Choroid plexus epithelial cell (primary cell): ENCODE measurements around the gene NUP98.
A peak's percentile ranks its signal among the peaks of the same experiment; 100 is the strongest.

Source experiments
- DNase-seq: peaks from one replicate; pipeline ENCODE4 v3.0.0-alpha.2; 2010; ENCODE audit warnings: low read depth
- H3K4me3 ChIP-seq: 2 replicates; pipeline ENCODE4 v1.5.1; 2011; ENCODE audit warnings: low read depth, mild to moderate bottlenecking, control low read depth, low read length, moderate library complexity
- TF ChIP-seq, protein P1 (sequence below): conservative IDR thresholded peaks from 2 replicates; pipeline ENCODE4 v1.5.1; 2011; ENCODE audit warnings: low read depth, mild to moderate bottlenecking, control low read depth, inconsistent platforms, low read length, moderate library complexity

Gene NUP98

DNA sequence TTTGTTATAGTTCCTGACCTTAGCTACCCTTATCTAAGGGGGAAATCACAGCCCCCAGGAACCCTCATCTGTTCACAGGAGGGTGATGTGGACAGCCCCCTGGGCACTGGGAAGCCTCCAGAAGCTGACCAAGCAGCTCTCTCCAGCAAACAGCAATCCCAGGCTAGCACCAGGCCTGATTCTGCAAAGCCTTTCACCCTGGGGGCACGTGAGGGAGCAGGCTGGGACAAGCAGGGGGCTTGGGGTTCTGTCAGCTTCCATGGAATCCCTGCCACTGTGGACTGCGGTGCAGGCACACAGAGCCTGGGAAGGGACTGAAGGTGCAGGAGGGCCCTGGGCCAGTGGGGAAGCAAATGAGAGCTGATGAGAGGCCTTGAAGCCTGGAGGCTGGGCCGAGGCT, 13.1 kb upstream of the NUP98 start:
- no peak for DNase-seq
- no peak overlapping the region for H3K4me3 ChIP-seq
- TF ChIP-seq, protein P1, sequence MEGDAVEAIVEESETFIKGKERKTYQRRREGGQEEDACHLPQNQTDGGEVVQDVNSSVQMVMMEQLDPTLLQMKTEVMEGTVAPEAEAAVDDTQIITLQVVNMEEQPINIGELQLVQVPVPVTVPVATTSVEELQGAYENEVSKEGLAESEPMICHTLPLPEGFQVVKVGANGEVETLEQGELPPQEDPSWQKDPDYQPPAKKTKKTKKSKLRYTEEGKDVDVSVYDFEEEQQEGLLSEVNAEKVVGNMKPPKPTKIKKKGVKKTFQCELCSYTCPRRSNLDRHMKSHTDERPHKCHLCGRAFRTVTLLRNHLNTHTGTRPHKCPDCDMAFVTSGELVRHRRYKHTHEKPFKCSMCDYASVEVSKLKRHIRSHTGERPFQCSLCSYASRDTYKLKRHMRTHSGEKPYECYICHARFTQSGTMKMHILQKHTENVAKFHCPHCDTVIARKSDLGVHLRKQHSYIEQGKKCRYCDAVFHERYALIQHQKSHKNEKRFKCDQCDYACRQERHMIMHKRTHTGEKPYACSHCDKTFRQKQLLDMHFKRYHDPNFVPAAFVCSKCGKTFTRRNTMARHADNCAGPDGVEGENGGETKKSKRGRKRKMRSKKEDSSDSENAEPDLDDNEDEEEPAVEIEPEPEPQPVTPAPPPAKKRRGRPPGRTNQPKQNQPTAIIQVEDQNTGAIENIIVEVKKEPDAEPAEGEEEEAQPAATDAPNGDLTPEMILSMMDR: no peak

DNA sequence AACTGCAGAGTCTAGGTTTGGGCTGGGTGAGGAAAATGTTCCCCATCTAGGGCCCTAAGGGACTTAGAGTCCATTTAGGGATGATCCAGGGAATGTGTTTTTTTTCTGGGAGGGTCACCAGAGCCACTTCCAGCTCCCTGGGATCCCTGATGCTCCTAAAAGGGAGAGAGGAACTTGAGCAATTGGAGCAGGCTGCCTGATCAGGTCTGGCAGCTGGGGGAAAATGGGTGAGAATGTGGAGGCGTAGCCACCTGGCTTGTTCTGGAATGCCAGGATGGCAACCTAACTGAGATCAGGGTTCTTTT, 12.2 kb upstream of the NUP98 start:
- no peak overlapping the region for H3K4me3 ChIP-seq
- TF ChIP-seq, protein P1: no peak
- no peak for DNase-seq

DNA sequence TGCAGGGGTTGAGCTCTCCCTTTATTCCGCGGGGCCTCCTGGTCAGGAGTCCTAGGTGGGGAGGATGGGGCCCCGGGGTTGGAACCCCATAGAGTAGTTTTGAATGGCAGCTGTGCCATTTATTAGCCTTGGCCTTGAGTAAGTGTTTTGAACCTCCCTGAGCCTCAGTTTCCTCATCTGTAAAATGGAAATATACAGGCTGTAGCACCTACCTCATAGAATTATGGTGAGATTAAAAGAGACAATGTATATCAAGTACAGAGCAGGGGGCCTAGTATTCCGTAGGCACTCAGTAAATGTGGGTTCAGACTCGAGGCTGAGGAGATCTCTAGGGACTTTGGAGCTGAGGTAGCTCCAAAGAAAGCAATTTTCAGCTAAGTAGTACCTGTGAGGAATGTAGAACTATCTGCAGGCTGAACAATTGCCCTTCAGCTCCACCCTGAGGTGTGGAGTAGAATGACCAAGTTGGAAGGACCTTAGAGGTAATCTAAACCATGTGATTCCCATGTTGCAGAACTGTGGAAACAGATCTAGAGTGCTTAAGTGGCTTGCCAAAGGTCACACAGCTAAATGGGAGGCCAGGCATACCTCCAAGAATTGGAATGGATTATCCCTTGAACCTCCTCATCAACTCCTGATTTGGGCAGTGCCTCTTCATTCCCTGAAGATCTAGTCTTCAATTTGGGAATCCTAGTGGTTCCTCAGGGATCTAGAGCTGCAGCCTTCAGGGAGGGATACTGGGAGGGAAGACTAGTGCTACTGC, 11.7 kb upstream of the NUP98 start:
- H3K4me3 ChIP-seq: peak overlapping the region; percentile 85
- TF ChIP-seq, protein P1: peak; percentile 63
- DNase-seq: peak; percentile 77

DNA sequence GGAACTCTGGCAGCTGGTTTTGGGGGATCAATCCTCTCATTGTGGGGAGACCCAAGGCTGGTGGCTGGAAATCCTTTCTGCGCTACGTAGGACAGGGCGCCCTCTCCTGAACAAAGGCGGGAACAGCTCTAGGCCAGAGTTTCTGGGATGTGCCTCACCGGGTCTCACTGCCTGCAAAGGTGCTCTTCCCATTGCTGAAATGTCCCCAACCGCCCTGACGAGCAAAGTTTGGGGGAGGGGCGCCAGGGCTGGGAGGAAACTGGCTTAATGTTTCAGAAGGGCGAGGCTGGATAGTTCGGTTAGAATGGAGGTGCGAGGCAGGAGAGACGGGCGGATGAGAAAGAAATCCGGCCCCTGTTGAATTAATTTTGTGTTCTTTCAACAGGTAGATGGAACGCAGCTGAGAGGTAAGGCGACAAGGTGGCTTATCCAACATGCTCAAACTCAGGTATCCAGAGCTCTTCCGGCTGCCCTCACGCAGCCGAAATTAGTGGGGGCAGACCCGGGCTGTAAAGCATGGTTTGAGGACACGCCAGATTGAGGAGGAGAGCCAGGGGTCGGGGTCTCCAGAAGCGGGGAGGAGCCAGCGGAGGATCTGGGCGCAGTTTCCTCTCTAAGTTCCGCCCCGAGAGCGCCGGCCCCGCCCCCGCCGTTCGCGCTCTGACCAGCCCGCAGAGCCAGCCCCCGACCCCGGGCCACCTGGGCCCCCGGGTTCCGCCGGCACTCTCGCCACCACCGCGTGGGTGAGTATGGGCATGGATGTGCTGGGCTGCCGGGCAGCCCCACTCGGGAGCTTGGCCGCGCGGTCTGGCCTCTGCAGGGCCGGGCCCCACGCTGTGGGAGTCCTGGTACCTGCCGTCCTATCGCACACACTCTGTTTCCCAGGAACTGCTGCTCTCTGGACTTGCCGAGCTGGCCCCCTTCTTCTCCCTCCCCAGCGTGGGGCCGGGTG, 10.8 kb upstream of the NUP98 start, which contains the start of gene PGAP2:
Gene PGAP2, plus strand, starts transcription at position 652 of the 952 bp plus-strand sequence. CDS start 2,700 bp downstream, outside the sequence.
- TF ChIP-seq, protein P1: peak; percentile 88
- DNase-seq: peak; percentile 66
- H3K4me3 ChIP-seq: peak within 1 kb of the TSS; percentile 85

DNA sequence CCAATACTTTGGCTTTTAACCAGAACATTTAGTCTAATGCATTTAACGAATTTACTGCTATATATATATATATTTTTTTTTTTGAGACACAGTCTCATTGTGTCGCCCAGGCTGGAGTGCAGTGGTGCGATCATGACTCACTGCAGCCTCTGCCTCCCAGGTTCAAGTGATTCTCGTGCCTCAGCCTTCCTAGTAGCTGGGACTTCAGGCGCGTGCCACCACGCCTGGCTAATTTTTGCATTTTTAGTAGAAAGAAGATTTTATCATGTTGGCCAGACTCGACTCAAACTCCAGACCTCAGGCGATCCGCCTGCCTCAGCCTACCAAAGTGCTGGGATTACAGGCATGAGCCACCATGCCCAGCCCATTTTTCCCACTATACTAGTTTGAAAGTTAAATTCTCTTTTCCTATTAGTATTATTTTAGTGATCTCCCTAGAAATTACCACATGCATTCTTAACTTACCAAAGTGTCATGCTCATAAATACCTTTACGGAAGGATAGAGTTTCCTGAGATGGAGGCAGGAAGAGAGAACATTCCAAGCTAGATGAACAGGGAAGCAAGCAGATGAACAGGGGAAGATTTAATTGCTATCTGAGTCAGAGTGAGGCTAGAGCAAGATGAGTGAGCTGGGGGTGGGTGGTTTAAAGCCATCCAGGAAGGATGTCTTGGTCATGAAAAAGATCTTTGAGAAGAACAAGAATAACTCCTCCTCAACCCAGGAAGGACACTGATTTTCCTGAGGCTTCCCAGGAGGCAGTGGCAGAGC, 6.6 kb upstream of the NUP98 start:
- DNase-seq: no peak

More for the DNA sequence above, 6.6 kb upstream of the NUP98 start:
- TF ChIP-seq, protein P1: no peak
- no peak overlapping the region for H3K4me3 ChIP-seq
